ENCODE data around the gene UBE2F. TPM values are rescaled to one million over a fixed set of nuclear protein-coding genes. Genes with fewer than 3 reads are reported as not detected.
"Not testable (repeated sequence)": the region's sequence is repeated elsewhere in the genome, so short reads cannot be mapped to it uniquely, and the experiment has no call there.

UBE2F gene
- total RNA-seq, 1 experiment from 2014 or later = 98.5 TPM

GRCh38 chr2:237979331-237979730, 12.5 kb downstream of the UBE2F start:
- DNase-seq (ENCODE audit: low spot score) = no peak

GRCh38 chr2:237980087-237980486, 13.3 kb downstream of the UBE2F start:
- DNase-seq (ENCODE audit: low spot score) = no peak

GRCh38 chr2:237980751-237981150, 13.9 kb downstream of the UBE2F start:
- DNase-seq (ENCODE audit: low spot score) = no peak

GRCh38 chr2:237981621-237982020, 14.8 kb downstream of the UBE2F start:
- not testable (repeated sequence) for DNase-seq (ENCODE audit: low spot score)

GRCh38 chr2:237982039-237982725, 15.4 kb downstream of the UBE2F start:
- DNase-seq (ENCODE audit: low spot score) = no peak

GRCh38 chr2:237983922-237984321, 17.1 kb downstream of the UBE2F start:
- no peak for DNase-seq (ENCODE audit: low spot score)

GRCh38 chr2:237987268-237987667, 20.5 kb downstream of the UBE2F start:
- DNase-seq (ENCODE audit: low spot score) = no peak

- DNase-seq (ENCODE audit: low spot score) = no peak
Measured at GRCh38 chr2:237993701-237994100, 26.9 kb downstream of the UBE2F start.

GRCh38 chr2:237995036-237995435, 28.2 kb downstream of the UBE2F start:
- no peak for DNase-seq (ENCODE audit: low spot score)

- peak; percentile 79 for DNase-seq (ENCODE audit: low spot score)
Measured at GRCh38 chr2:237996021-237996593, 29.3 kb downstream of the UBE2F start.

GRCh38 chr2:237997521-237997920, 30.7 kb downstream of the UBE2F start:
- DNase-seq (ENCODE audit: low spot score) = no peak

- DNase-seq (ENCODE audit: low spot score) = peak; percentile 72
Measured at GRCh38 chr2:237998530-237998929, 31.7 kb downstream of the UBE2F start.

- DNase-seq (ENCODE audit: low spot score) = no peak
Measured at GRCh38 chr2:238003234-238004031, 36.6 kb downstream of the UBE2F start.

GRCh38 chr2:238004077-238004830, 37.4 kb downstream of the UBE2F start:
- DNase-seq (ENCODE audit: low spot score) = no peak

GRCh38 chr2:238005528-238005927, 38.7 kb downstream of the UBE2F start:
- DNase-seq (ENCODE audit: low spot score) = no peak

GRCh38 chr2:238006510-238006909, 39.7 kb downstream of the UBE2F start:
- no peak for DNase-seq (ENCODE audit: low spot score)

GRCh38 chr2:238007924-238008323, 41.1 kb downstream of the UBE2F start:
- DNase-seq (ENCODE audit: low spot score) = no peak

- no peak for DNase-seq (ENCODE audit: low spot score)
Measured at GRCh38 chr2:238009563-238009962, 42.7 kb downstream of the UBE2F start.

GRCh38 chr2:238010572-238010971, 43.8 kb downstream of the UBE2F start:
- no peak for DNase-seq (ENCODE audit: low spot score)

GRCh38 chr2:238013806-238014205, 47.0 kb downstream of the UBE2F start:
- no peak for DNase-seq (ENCODE audit: low spot score)

- no peak for DNase-seq (ENCODE audit: low spot score)
Measured at GRCh38 chr2:238015705-238016104, 48.9 kb downstream of the UBE2F start.

GRCh38 chr2:238016526-238016925, 49.7 kb downstream of the UBE2F start:
- DNase-seq (ENCODE audit: low spot score) = no peak
